Measurements from ENCODE around the gene PLCB3.

- TF ChIP-seq CTCF (IDR thresholded peaks at IDR 0.05) (no peak), POLR2AphosphoS5 (IDR thresholded peaks at IDR 0.05) (no peak)
Observed at GRCh38 chr11:64218628-64219353, 32.5 kb upstream of the PLCB3 start.

Measured in suprapubic skin (tissue), 3 donors.